NCI-H446 treated with DMSO at 0.1 percent for 48 hours (cell line): ENCODE data around the gene SCN1A.
"Not testable (repeated sequence)": the region's sequence is repeated elsewhere in the genome, so short reads cannot be mapped to it uniquely, and the experiment has no call there.

Experiments
- DNase-seq: peaks from one replicate; lab custom pipeline; 2025; lab: John Stamatoyannopoulos, UW

Gene SCN1A

DNA sequence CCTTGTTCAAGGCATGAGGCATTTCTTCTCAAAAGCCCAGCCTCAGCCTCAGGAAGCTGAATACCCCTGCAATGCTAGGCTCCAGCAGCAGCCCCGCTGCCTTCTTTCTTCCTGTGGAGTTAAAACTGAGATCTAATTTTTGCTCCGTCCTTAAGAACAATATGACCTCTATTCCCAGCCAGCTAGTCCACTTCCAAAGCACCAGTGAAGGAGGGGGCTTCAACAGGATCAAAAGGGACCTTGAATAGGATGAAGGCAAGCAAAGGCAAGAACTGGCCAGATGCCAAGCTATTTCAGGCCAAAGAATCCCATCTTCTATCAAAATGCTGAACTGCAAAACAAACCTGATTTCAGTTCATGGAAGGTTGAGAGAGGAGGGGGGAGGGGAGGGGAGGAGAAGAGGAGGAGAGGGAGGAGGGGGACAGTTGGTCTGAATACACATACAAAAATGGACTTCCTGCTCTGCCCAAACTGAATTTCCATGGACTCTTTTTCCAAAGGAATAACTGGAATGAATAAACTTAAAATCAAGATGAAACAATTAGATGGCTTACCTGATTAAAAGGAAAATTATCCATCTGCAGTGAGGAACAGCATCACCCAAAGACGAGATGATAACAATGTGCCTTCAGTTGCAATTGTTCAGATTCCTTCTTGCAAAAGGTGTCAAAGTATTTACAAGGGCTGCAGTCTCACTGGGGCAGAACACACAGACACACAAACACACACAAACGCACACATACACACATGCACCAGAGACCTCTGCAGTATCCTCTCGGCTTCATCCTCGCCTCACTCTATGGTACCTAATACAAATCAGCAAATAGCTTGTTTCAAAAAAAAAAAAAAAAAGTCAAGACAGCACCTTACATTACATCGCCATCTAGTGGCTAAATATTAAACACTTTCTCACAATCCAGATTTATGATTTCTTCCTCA is at the start of gene SCN1A:
Gene SCN1A, minus strand, starts transcription at position 804 of the 939 bp plus-strand sequence. CDS start 54,399 bp downstream, outside the sequence.
- peak; percentile 42 for DNase-seq

DNA sequence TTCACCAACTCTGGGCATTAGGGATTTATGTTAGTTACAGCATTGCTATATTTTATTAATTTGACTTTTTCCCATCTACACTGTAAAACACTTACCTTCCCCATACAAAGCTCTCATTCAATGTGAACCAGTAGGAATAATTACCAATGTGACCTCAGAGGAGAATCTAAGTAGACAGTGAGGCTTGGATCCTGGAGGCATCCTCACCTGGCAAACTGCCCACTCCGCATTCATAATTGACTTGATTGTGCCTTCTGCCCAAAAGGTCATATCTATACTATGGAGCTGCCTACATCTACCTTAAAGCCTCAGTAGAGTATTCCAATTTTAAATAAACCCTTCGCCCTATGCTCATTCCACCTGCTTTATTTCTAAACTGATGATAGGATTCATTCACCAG is 45.4 kb upstream of the SCN1A start:
- DNase-seq, result no peak

DNA sequence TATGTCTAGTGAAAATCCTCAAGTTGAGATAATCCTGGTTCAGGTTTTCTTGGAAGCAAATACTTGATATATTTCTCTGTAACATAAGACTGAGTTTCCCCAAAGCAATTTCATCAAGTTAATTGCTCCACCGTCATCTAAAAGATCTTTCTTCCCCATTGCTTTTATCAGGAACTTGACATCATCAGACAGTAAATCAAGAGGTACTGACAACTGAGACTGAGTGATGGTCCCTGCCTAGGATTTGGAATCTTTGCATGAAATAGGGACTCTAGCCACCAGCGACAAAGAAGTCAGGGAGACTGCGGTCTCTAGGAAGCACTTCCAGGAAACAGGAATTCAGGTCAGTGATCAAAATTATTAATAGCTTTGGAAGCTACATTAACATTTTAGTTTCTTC is 43.4 kb upstream of the SCN1A start:
- DNase-seq, result no peak

GRCh38 chr2:166170356-166170755 is 42.5 kb upstream of the SCN1A start:
- DNase-seq, result no peak

GRCh38 chr2:166167449-166167848 is 39.6 kb upstream of the SCN1A start:
- no peak for DNase-seq

DNA sequence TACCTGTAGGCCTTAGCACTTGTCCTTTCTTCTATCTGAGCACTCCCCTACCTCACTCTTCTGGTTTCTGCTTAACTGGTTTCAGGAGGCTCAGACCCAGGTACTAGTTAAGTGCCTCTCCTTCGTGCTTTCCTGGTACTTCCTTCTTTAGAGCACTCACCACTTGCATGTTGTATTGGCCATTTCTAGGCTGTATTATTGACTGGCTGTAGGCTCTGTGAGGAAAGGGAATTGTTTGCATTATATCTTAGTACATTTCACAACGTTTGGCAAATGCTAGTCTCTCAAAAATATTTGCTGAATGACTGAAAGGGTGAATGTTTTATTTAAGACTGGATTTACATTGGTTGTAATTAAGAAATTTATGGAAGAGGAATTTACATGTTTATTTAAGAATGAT is 36.0 kb upstream of the SCN1A start:
- DNase-seq, result no peak

GRCh38 chr2:166158546-166158945 is 30.7 kb upstream of the SCN1A start:
- no peak for DNase-seq

DNA sequence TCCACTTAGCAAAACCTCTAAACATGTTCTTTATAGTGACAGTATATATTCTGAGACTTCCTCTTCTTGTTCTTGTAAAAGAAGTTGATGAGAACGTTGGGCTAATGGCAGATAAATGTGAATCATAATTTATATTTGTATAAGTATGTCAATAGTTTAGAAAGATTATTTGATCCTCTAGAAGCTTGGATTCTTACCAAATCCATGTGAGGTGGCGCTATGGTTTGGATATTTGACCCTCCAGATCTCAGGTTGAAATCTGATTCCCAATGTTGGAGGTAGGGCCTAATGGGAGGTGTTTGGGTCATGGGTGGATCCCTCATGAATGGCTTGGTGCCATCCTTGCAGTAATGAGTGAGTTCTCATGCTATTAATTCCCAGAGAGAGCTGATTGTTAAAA is 29.8 kb upstream of the SCN1A start:
- no peak for DNase-seq

GRCh38 chr2:166156985-166157490 is 29.2 kb upstream of the SCN1A start:
- no peak for DNase-seq

DNA sequence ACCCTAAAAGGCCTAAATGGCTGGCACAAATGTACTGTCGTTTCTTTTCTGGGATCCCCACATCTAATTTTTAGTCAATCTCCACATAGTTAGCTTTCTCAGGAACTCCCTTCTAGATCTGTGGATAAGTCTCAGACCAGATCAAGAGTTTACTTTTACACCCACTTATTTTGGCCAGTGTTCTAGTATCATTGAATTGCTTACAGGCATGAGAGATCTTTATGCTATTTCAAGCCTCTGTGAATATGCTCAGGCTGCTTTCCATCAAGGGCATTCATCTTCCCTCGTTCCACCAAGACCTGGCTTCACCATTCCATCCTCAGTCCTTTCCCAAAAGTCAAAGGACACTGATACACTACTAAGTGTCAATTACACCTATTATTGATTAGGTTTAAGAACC is 27.8 kb upstream of the SCN1A start:
- DNase-seq, result no peak

GRCh38 chr2:166154685-166155338 is 27.0 kb upstream of the SCN1A start:
- no peak for DNase-seq

GRCh38 chr2:166152064-166152463 is 24.2 kb upstream of the SCN1A start:
- no peak for DNase-seq

DNA sequence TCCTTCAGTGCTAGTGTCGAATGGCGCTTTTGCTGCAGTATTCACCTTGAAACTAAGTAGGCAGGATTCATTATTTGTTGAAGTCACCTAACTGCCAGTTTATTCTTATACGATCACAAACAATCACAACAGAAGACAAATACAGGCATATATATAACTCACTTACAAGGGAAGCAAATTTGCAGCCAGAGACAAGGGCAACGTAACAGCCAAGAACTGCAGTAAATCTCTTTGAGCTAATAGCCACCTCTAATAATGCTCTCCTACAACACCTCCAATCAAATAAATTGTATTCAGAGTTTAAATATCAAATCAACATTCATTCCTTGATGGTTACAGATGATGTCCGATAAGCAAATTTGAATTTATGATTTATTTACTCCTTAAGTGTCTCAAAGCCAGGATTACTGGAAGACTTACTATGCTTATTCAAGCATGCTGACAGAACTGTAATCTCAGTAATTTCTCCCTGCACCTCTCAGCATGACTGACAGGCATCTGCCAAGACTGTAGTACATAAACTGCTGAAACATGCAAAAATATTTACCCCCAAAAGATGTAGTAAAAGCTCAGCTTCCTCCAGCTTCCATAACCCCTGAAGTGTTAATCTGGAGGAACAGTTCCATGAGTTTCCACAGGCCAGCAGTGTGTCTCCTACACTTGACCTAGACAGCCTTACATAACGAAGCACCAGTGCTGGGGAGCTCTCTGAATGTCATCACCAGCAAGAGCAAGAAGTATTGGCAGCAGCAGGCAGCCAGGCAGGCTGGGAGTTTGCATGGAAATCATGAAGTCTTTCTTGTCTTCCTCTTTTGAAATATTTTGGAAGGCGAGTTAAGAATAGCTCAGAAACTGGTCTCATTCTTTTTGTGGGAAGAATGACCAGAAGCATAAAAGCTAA is 20.9 kb upstream of the SCN1A start:
- DNase-seq, result no peak

- no peak for DNase-seq
Measured at GRCh38 chr2:166147883-166148282, 20.1 kb upstream of the SCN1A start.

GRCh38 chr2:166144071-166144470 is 16.3 kb upstream of the SCN1A start:
- no peak for DNase-seq

DNA sequence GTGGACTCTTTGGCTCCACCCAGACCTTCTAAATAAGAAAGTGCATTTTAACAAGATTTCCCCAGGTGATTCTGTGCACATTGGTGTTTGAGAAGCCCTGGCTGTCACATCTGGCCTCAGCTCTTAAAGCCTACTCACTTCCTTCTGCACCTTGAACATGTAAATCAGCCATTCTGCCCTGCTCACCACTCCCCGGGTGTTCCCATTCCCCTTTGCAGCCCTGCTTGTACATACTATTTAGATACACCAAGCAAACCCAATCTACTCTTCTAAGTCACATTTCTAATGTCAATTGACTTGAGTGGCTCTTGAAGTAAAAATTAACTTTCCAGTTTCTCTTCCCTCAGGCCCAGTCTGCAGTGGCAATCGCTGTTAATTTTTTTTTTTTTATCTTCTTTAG is 13.1 kb upstream of the SCN1A start:
- DNase-seq, result no peak

DNA sequence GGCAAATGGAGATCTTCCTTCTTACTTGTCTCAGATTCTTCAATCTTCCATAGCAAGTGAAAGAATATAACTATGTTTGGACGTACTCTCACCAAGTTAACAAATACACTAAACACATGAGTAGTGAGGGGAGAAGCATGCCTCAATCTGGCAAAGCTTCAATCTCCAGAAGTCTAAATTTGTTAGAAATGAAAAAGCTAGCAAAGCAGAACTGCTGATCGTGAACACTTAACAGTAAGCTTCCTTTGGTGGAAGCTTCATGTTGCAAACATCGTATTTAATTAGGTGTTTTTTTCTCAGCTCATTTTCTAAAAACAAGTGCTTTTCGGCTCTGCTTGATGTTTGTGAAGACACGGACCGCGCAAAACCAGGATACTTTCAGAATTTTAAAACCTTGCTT is 12.7 kb upstream of the SCN1A start:
- DNase-seq, result no peak

DNA sequence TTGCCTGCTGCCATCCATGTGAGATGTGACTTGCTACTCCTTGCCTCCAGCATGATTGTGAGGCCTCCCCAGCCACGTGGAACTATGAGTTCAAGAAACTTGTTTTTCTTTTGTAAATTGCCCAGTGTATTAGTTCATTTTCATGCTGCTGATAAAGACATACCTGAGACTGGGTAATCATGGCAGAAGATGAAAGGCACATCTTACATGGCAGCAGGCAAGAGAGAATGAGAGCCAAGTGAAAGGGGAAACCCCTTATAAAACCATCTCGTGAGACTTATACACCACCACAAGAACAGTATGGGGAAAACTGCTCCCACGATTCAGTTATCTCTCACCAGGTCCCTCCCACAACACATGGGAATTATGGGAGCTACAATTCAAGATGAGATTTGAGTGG is 11.7 kb upstream of the SCN1A start:
- DNase-seq, result not testable (repeated sequence)

GRCh38 chr2:166138667-166139066 is 10.8 kb upstream of the SCN1A start:
- DNase-seq, result no peak

DNA sequence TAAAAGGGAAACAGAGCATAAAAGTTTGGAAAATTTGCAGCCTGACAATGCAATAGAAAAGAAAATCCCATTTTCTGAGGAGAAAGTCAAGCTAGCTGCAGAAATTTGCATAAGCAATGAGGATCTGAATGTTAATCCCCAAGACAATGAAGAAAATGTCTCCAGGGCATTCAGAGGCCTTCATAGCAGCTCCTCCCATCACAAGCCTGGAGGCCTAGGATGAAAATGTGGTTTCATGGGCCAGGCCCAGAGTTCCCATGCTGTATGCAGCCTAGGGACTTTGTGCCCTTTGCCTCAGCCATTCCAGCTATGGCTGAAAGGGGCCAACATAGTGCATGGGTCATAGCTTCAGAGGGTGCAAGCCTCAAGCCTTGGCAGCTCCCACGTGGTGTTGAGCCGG is 10.3 kb upstream of the SCN1A start:
- DNase-seq, result no peak

DNA sequence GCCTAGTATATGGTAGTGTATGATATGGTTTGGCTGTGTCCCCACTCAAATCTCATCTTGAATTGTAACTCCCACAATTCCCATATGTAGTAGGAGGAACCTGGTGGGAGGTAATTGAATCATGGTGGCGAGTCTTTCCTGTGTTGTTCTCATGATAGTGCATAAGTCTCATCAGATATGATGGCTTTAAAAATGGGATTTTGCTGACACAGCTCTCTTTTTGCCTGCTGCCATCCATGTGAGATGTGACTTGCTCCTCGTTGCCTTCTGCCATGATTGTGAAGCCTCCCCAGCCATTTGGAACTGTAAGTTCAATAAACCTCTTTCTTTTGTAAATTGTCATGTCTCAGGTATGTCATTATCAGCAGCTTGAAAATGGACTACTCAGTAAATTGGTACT is 9.5 kb upstream of the SCN1A start:
- no peak for DNase-seq

GRCh38 chr2:166135849-166136258 is 8.0 kb upstream of the SCN1A start:
- DNase-seq, result no peak
